Activated CD4-positive, alpha-beta T cell treated with anti-CD3 and anti-CD28 coated beads, Interleukin-2, Interleukin-4, amounts not matched to agents 100 ng/mL and 50 ng/mL, durations not matched to agents 16 hours and 8 hours (primary cell): ENCODE results near the gene ARID5B.

Source experiments
- DNase-seq: peaks from one replicate; pipeline ENCODE4 v3.0.0-alpha.2; 2020; ENCODE audit warnings: low spot score

ARID5B gene

DNA sequence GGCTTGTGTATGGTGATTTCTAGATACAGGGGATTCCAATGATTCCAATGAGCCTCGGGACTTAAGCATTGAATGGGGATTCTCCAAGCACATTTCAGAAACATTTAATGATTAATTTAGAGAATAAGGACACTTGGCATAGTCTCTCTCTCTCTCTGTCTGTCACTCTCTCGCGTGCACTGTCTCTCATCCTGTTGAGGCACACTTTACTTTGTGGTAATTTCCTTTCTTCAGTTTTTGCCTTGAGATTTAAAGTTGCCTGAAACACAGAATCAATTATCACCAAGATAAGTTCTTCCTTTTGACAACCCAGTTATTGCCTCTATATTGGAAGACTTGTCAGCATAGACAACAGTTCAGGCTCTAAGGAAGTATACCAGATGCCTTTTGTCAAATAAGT is 131.6 kb downstream of the ARID5B start:
- no peak for DNase-seq

DNA sequence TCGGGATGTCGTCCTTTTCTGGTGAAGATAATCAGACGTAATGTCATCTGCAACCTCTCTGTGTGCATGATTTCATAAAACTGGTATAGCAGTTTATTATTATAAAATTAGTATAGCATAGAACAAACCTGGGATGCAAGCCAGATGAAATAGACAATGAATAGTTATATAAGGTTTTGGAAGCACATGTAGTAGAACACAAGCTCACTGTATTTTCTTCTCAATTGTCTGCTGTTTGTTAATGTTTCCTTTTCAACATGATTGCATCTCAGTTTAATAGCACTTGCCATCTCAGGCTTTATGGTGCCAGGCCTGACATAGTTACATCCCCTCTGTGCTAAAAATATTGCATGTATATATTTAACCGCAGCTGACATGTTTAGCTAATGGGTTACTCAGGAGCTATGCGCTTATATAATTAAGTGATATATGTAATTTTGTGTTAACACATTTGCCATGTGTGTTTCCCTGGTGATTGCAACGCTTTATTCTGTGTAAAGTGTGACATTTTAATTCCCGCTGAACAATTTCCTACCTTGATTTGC is 132.7 kb downstream of the ARID5B start:
- no peak for DNase-seq

DNA sequence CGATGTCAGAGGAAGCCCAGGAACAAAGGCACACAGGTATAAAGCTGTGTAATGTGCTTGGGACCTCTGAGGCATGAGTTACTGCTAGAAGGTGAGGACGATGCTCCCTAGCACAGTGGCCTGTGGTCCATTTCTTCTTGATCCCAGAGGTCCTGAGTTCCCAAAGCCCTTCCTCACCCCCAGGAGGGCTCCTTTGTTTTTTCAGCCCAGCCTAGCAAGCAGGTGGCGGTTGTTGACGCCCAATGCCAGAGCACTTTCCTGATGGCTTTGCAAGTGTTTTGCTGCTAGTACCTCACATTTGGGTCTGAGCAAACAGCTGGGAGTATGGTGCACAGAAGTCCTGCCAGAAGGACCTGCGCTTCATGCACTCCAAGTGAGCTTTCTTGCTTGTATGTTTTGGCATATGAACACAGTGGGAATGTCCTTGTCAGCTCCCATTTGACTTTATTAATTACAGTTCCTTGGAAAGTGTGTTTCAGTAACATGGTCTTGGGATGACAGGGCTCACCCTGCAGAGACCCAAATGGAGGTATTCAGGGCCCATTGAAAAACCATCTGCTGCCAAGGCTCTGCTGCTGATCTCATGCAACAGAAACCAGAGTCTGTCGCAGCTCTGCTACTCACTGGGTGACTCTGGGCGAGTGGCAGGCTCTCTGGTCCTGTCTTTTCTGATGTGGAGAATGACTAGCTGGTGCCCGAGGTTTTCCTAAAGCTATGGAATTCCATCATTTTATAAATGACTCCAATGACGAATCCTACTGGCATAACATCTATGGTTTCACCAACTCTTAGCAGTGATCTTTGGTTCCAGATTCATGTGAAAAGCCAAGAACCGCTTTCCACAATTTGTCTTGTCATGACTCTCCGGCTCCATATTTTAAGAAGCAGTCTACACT is 134.9 kb downstream of the ARID5B start:
- DNase-seq, result no peak

DNA sequence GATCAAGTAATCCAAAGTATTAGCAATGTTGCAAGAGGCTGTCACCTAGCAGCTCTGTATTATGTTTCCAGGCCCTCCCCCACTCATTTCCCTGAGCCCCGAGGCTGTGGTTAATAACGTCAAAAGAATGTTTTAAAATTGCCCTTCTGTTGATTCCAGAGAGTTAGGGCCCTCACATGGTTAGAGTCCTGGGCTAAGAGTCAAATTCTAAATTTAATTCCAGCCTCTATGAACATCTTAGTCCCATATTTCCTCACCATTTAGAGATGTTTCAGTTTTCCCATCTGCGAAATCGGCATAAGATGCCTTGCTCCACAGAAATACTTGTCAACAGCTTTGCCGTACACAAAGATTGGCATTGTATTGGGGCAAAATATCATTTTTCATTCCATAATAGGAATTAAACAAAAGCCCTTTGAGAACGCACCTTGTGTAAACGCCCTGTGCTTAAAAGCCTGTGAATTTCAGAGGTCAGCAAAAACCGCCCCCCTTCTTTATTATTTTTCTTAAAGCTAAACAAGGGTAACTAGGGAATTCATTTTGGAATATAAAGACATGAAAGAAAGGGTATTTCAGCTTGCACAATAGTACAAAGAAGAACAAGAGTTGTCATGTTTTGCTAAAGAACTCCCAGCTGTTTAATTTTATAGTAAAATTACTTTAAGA is 135.8 kb downstream of the ARID5B start:
- DNase-seq, result no peak

DNA sequence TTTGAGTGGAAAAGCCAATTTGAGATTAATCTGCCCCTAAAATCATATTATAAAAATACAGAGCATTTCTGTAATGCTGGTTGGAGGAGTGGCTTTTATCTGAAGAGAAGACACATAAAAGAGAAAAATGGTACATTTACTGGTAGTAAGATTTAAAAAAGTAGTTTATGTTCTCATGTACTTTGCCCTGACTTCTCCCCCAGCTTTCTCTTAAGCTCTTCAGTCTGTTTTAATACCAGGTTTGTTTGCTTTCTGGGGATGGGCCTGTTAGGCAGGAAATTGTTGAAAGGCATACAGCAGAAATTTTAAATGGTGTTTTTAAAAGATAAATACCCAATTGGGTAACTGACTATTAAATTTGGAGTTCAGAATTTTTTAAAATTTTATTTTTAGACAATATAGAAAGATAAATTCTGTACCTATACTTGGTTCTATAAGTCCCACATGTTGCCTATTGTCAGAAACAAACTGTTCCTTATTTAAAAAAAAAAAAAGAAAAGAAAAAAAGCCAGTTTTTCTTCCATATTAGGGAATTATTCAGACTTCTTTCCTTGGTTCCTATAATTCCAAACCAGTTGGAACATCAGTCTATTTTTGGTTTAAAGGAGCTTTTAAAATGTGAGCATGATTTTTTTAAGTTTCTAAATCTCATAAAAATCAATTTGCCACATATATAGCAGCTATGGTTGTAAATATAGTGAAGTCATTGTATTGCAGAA is 136.6 kb downstream of the ARID5B start:
- no peak for DNase-seq

DNA sequence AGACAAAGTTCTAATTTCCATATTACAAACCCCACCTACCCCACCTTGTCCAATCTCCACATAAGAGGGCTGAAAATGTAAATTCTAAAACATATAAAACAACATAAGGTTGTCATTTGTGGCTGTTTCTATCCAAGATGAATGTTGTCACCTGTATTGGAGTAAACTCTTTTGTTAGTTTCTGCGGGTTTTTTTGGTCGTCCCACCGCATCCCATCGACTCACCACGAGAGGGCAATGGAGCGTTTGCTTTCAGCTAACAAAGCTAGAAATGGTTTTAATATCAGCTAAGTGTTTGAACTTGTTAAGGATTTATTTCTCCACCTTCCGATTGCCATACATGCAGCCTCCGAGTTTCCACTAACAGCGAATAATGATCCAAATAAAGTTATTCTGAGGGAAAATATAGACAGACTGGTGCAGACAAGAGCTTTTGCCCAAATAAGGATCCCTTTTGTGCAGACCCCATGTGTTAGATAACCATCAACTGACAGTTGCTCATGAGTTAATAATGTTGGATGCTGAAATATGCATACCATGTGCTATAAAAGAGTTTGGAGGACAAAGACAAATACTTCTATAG is 137.2 kb downstream of the ARID5B start:
- DNase-seq, result peak; percentile 84

DNA sequence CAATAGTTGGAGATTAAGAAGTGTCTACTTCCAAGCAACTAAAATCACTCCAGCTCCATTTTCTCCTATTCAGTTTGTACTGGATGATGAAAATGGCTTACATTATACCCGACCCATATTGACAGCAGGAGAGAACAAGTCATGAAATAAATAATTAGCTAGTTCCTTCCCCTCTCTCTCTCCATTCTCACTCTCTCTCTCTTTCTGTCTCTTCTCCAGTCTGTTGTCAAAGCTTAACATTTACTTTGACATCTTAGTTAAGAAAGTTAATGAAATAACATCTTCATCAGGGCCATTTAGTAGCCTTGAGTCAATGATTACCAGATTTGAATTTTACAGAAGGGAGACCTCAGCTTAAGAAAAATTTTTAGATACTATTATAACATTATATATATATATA is 138.5 kb downstream of the ARID5B start:
- no peak for DNase-seq

DNA sequence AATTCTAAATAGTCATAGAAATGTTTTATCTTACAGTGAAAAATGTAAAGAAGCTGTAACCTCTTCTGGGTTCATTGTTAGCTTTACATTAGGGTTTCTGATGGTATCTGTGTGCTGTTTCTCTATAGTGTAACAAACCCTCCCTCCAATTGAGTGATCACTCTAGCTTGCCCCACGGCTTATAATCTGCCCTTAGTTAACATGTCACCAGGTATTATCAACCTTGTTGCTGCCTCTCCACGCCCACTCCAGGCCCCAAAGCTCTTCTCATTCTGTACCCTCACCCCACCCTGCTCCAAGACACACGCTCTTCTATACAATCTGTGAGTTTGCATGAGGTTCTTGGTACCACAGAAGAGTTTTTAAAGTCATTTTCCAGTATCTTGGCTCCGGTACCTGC is 139.4 kb downstream of the ARID5B start:
- no peak for DNase-seq

DNA sequence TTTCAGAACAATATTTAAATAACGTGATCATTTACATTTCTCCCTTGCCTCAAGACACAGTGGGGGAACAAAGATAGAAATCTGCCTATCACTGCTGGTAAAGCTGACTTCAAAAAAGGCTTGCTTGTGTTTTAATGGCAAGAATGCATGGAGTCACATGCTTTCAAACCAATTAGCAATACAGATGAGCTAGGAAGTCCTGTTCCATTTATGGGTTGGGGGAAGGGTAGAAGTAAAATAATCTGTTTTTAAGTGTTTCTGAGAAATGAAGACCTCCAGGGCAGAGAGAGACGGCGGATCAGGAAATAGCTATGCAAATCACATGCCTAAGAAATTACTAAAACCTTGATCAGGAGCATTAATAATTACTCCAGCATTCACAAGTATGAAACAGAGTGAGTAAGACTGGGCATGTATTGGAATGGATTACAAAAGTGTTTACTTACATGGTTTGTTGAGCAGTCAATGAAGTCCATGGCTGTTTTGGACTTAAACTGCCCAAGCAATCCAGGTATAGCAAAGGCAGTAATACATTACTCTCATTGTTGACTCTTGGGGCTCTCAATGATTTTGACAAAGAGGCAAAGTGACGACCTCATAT is 142.0 kb downstream of the ARID5B start:
- no peak for DNase-seq

DNA sequence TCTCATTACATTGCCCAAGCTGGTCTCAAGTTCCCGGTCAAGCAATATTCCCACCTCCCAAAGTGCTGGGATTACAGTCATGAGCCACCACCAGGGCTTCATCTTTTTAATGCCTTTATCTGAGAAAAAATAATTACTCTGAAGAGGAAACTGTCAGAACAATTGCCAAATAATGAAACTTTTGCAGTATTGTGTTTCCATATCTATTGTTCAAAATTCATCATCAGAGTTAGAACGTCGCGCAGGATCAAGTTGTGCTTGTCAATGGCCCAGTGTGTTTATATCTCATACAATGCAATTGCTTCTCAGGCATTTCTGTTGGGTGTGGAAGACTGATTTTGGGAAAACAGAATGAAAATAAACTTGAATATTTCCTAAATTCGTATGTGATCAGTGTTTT is 143.1 kb downstream of the ARID5B start:
- DNase-seq, result no peak

DNA sequence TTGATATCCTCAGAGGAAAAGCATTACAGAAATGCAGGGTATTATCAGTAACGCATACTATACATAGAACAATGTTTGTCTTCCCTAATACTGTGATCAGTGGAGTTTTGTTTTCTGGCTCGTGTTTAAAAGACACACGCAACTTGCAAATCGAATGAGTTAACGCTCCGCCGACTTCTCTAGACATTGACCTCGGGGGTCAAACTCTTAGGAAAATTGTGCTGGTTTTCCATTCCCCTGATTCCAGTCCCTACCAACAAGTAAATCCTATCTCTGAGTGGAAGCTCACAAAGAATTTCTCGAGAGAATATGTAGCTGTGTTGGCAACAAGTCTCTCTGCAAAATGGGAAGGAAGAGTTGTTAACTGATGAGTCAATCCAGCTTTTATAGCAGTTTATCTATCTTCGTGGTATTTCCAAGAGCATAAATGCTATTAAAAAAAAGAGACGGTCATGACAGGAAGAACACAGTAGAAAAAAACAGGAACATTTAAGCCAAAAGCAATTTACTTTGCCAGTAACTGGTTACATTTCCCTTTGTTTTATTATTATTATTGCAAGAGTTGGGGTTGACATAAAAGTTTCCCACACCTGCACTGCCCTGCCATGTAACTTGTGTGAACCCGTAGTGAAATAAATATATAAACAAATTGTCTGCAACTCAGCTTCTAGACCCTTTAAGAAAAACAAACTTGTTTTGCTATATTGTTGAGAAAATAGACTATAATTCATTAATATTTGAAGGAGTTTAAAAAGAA is 144.4 kb downstream of the ARID5B start:
- no peak for DNase-seq

DNA sequence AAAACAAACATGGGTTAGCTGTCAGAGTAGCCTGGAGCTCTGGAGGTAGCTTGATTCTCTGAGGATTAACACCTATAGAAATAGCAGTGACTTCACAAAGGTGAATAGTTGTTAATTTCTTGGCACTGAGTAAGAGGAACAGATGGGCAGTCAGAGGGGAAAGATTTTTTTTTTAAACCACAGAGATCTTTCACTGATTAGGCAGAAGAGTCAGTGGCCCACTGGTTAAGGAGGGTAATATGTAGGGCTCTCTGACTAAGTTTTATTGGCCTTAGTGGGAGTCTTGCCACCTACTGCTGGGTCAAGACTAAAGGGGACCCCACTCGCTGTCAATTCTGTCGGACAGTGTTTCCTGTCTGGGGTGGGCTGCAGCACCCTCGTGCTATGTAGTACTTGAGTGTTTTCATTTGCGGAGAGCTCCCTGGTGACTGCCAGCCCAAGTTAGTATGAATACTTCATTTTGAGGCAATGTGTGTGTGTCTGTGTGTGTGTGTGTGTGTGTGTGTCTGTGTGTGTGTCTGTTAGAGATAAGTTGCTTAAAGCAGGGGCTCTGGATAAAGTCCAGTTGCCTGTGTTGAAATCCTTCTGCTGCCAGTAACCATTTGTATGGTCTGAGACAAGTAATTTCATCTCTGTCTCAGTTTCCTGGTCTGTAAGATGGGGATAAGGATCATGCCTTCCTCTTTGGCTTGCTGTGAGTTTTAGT is 145.2 kb downstream of the ARID5B start:
- peak; percentile 74 for DNase-seq

DNA sequence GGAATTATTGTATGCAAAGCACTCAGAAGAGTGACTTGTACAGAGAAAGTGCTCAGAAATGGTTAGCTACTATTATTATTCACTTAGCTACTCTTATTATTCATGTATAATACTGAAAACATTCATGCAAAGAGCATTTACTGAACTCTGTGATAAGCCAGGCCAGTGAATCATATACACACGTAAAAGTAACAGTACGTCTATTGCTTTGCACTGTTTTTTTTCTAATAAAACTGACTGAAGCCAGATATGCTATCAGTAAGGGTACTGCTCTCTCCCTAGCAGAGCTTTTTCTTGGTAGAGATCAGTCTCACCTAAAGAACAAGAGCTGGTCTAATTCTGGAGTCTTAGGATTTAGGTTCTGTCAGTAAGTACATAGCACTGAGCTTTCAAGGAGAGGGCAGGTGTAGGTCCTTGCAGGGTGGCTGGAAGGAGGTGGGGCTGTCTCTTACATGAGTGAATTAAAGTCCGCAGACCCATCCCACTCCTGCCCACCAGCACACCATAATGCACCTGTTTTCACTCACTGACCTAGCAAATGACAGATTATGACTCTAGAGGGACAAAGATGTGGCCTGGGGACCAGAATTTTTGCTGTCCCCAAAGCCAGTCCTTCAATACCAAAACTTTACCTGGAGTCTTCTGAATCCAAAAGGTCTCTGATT is 145.9 kb downstream of the ARID5B start:
- DNase-seq, result peak; percentile 68

DNA sequence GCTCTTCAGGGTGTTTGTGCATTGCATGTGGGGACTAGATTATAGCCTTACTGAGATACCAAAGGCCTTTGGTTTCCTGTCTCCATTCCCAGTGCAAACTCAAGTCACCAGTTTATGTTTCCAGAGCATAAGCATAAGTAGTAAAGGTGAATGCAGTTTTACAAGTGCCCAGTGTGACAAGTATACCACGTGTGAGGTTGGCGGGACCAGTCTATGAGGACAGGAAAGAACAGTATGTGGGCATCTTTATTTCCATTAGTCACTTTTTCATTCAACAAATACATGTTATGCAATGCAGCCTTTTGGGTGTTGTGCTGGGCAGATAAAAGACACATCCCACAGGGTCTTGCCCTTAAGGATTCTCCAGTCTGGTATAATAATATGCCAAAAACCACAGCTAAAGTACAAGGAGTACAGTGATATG is 146.5 kb downstream of the ARID5B start:
- DNase-seq, result peak; percentile 69

DNA sequence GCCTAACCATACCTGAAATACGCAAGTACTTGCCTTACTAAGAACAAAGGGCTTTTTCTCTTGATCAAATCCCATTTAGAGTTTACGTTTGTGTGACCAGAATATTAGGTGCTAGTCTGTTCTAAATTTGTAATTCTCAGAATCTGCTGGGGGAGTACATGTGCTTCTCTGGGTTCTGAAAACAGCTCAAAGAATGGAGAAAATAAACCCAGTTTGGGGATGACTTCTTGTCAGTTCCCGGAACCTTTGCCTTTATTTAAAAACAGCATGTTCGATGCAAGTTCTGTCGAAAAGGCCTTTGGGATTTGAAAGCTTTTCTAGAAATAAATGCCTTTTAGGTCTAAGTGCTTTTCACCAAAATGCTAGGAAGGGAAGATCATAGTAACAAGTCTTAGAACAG is 147.0 kb downstream of the ARID5B start:
- DNase-seq, result peak; percentile 62

DNA sequence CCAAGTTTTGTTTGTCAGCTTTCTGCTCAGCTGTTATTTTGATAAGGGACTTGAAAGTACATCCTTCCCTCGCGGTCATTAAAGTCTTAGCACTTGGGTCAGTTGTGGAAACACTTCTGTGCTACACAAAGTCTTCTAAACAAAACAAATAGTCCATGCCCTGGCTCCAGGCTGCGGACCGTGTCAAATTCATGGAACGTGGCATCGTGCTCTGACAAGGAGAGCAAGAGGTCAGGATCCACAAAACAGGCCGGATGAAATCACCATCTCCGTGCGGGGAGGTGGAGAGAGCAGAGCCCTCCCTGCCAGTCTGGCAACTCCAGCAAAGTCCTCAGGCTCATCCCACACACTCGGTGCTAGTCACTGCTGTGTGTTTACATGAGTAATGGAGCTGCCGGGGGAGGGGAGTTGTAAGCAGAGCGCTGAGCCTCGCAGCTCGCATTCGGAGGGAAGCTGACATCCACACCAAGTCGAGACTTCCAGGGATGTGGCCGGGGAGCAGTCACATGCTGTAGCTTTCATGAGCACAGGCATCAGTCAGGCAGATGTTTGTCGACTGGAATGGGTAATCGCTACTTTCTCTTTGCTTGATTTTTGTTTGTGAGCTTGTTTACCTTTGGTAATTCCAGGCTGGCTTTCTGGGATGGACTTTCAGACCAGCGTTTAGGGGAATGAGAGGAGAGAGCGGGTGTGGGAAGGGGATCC is 147.6 kb downstream of the ARID5B start:
- DNase-seq, result peak; percentile 74

DNA sequence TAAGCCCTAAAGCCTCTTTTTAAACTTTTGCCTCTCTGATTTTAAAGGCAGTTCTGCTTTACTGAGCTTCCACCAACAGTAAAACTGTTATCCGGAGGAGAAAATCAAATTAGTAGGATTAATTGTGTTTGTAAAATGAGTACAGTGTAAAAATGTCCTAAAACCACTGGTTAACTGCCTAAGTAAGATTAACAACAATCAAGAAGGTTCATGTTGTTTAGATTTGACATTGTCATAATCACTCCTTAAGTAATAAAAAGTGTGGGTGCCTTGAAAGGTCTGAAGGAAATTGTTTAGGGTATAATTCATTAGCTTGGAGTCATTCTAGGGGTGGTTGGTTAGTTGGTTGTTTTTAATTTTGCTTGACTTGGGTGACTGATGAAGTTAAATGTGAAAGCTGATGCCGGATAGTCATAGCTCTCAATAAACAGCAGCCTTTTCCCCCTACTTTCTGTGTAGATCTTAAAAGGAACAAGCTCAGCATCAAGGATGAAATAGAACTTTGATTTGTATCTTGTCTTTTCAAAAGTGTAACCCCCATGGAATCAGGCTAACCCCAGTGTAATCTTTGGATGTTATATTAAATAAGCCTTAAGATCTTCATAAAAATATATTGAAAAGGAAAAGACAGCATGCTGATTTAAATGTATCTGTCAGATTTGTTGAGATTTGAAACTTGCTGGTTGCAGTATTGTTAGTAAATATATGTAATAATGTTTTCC is 148.3 kb downstream of the ARID5B start:
- no peak for DNase-seq

DNA sequence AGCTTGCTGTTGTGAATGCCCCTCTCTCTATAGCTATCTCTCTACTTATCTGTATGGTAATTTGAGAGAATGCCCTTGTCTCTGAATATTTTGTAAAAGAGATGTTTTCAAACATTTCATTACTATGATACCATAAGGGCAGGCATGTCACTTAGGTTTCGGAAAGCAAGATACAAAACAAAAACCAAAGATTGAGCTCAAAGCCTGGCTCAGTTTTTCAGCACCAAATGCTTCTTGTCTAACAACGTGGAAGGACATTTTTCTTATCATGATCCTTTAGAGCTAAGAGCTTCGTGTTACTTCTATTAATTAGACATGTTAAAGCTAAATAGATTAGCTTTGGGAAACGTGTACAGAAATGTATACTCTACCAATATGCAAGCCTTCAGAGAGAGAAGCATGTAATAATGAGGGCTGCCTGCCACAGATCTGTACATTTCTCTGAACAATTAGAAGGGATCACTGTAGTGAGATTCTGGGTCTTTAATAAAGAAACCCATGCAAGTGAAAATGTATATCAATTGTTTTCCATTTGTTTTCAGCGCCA is 148.9 kb downstream of the ARID5B start:
- no peak for DNase-seq
